H1 (cell line): ENCODE data around the gene MBOAT2. TPM values are rescaled to one million over a fixed set of nuclear protein-coding genes. Genes with fewer than 3 reads are reported as not detected.

Source experiments
- CTCF ChIA-PET: fragments of 300-600 bp; sonication (Branson Sonifier 250); formaldehyde crosslinking; loops from one replicate; lab custom pipeline; 2021; ENCODE audit not compliant: partially characterized antibody; lab: Charles Lee
- POLR2A ChIA-PET: fragments of 300-600 bp; sonication (Branson Sonifier 250); formaldehyde crosslinking; loops from one replicate; lab custom pipeline; 2021; ENCODE audit warnings: inconsistent platforms; ENCODE audit not compliant: partially characterized antibody; lab: Charles Lee
- DNase-seq, 2 experiments: peaks; one replicate each; pipeline versions ENCODE4 v3.0.0 to v3.0.0-alpha.2; 2010 to 2022; ENCODE audit warnings: low spot score in 2 of 2, low read depth in 1 of 2, mixed read lengths in 1 of 2
- FAIRE-seq: peaks from 2 replicates; lab custom pipeline; 2011; peaks lifted over from hg19 to GRCh38; lab: Jason Lieb, UNC
- H2AFZ ChIP-seq: 2 replicates; pipeline ENCODE4 v1.8.1; 2012; ENCODE audit warnings: low read length, inconsistent platforms
- H2AK5ac ChIP-seq: 2 replicates; pipeline ENCODE4 v1.6.1; 2013; ENCODE audit warnings: low read depth, low read length
- H2BK120ac ChIP-seq: replicated peaks from 2 replicates; pipeline ENCODE3; 2013; ENCODE audit warnings: low read depth, low read length, inconsistent platforms
- H2BK12ac ChIP-seq: 2 replicates; pipeline ENCODE4 v1.6.1; 2013; ENCODE audit warnings: low read depth, low read length
- H2BK15ac ChIP-seq: 2 replicates; pipeline ENCODE4 v1.6.1; 2013; ENCODE audit warnings: low read length
- H2BK20ac ChIP-seq: 2 replicates; pipeline ENCODE4 v1.6.1; 2013; ENCODE audit warnings: low read length
- H2BK5ac ChIP-seq: 2 replicates; pipeline ENCODE4 v1.6.1; 2013; ENCODE audit warnings: low read depth, low read length
- H3K14ac ChIP-seq: 2 replicates; pipeline ENCODE4 v1.6.1; 2013; ENCODE audit warnings: inconsistent platforms; ENCODE audit not compliant: insufficient read length
- H3K18ac ChIP-seq: 2 replicates; pipeline ENCODE4 v1.6.1; 2013; ENCODE audit warnings: low read length; ENCODE audit errors: extremely low read depth
- H3K23ac ChIP-seq: 2 replicates; pipeline ENCODE4 v1.6.1; 2013; ENCODE audit warnings: inconsistent platforms; ENCODE audit not compliant: insufficient read length
- H3K23me2 ChIP-seq: 2 replicates; pipeline ENCODE4 v1.6.1; 2013; ENCODE audit warnings: low read depth, low read length
- H3K27ac ChIP-seq: 2 replicates; pipeline ENCODE4 v1.6.1; 2011; ENCODE audit warnings: low read depth, low read length, inconsistent platforms
- H3K27me3 ChIP-seq, 4 experiments: replicated peaks in 1 of 4; 1 replicate in 1 of 4; 2 replicates in 3 of 4; pipeline versions ENCODE4 v1.6.1 to v1.8.1; 2011 to 2013; ENCODE audit warnings: low read length in 3 of 4, mild to moderate bottlenecking in 3 of 4, inconsistent platforms in 2 of 4, mixed read lengths in 2 of 4, moderate library complexity in 1 of 4; ENCODE audit not compliant: control insufficient read depth in 3 of 4, insufficient read depth in 3 of 4; ENCODE audit errors: extremely low read depth in 1 of 4
- H3K36me3 ChIP-seq, 4 experiments: 2 replicates each; pipeline versions ENCODE4 v1.6.1 to v1.8.1; 2011 to 2013; ENCODE audit warnings: mild to moderate bottlenecking in 4 of 4, low read length in 3 of 4, moderate library complexity in 2 of 4, control low read depth in 1 of 4, inconsistent platforms in 1 of 4; ENCODE audit not compliant: insufficient read depth in 4 of 4, control insufficient read depth in 2 of 4
- H3K4ac ChIP-seq: replicated peaks from 2 replicates; pipeline ENCODE3; 2013; ENCODE audit warnings: low read length, low read depth, mixed read lengths, inconsistent platforms; ENCODE audit not compliant: insufficient read length
- H3K4me1 ChIP-seq, 4 experiments: replicated peaks in 1 of 4; 1 replicate in 1 of 4; 2 replicates in 3 of 4; pipeline versions ENCODE4 v1.6.1 to v1.8.1; 2011 to 2013; ENCODE audit warnings: low read length in 3 of 4, inconsistent platforms in 2 of 4, mixed read lengths in 1 of 4; ENCODE audit not compliant: insufficient read depth in 4 of 4, control insufficient read depth in 3 of 4
- H3K4me2 ChIP-seq, 2 experiments: 2 replicates each; pipeline versions ENCODE4 v1.6.1 to v1.8.1; 2011 to 2013; ENCODE audit warnings: low read depth in 2 of 2, low read length in 2 of 2, control low read depth in 1 of 2, inconsistent platforms in 1 of 2, mild to moderate bottlenecking in 1 of 2; ENCODE audit not compliant: insufficient read depth in 1 of 2
- H3K4me3 ChIP-seq, 4 experiments: fragments of 200-600, 300-600 bp in 1 of 4; sonication (generic), shearing (Covaris generic), sonication (Bioruptor Twin) in 1 of 4; 2 replicates each; pipeline versions ENCODE4 v1.5.1 to v1.8.1; 2011 to 2016; ENCODE audit warnings: low read length in 4 of 4, low read depth in 3 of 4, control low read depth in 2 of 4, inconsistent platforms in 2 of 4, mild to moderate bottlenecking in 2 of 4, mixed read lengths in 1 of 4, moderate library complexity in 1 of 4; ENCODE audit not compliant: insufficient read depth in 2 of 4; ENCODE audit errors: extremely low read depth in 1 of 4
- H3K56ac ChIP-seq: replicated peaks from 2 replicates; pipeline ENCODE3; 2013; ENCODE audit warnings: low read depth, mild to moderate bottlenecking, mixed read lengths, low read length, inconsistent platforms; ENCODE audit not compliant: insufficient read length
- H3K79me1 ChIP-seq: 2 replicates; pipeline ENCODE4 v1.6.1; 2013; ENCODE audit warnings: low read depth, low read length, control low read depth
- H3K79me2 ChIP-seq, 2 experiments: 2 replicates each; pipeline versions ENCODE4 v1.6.1 to v1.8.1; 2012 to 2013; ENCODE audit warnings: low read length in 2 of 2, mild to moderate bottlenecking in 2 of 2, inconsistent platforms in 1 of 2; ENCODE audit not compliant: insufficient read depth in 2 of 2, control insufficient read depth in 1 of 2
- H3K9ac ChIP-seq, 4 experiments: replicated peaks in 1 of 4; 1 replicate in 1 of 4; 2 replicates in 3 of 4; pipeline versions ENCODE4 v1.6.1 to v1.8.1; 2011 to 2013; ENCODE audit warnings: low read depth in 3 of 4, low read length in 3 of 4, control low read depth in 2 of 4, mild to moderate bottlenecking in 2 of 4, moderate library complexity in 2 of 4, inconsistent platforms in 1 of 4; ENCODE audit errors: extremely low read depth in 1 of 4
- H3K9me3 ChIP-seq, 2 experiments: 2 replicates each; pipeline versions ENCODE4 v1.6.1 to v1.8.1; 2012 to 2013; ENCODE audit warnings: mild to moderate bottlenecking in 2 of 2, moderate library complexity in 2 of 2, control low read depth in 1 of 2, inconsistent platforms in 1 of 2, low read depth in 1 of 2, low read length in 1 of 2, mixed read lengths in 1 of 2; ENCODE audit not compliant: insufficient read depth in 2 of 2
- H4K20me1 ChIP-seq, 2 experiments: replicated peaks in 1 of 2; 2 replicates each; pipeline versions ENCODE3 to v1.8.1; 2011 to 2013; ENCODE audit warnings: inconsistent platforms in 2 of 2, low read length in 2 of 2, mild to moderate bottlenecking in 1 of 2; ENCODE audit not compliant: insufficient read depth in 2 of 2, control insufficient read depth in 1 of 2
- H4K5ac ChIP-seq: 2 replicates; pipeline ENCODE4 v1.6.1; 2013; ENCODE audit warnings: low read length, low read depth, mixed read lengths, inconsistent platforms; ENCODE audit not compliant: insufficient read length
- H4K8ac ChIP-seq: 2 replicates; pipeline ENCODE4 v1.8.0; 2013; ENCODE audit warnings: mild to moderate bottlenecking, moderate library complexity, low read length, inconsistent platforms; ENCODE audit not compliant: insufficient read depth; ENCODE audit errors: extremely low read depth
- H4K91ac ChIP-seq: replicated peaks from 2 replicates; pipeline ENCODE3; 2013; ENCODE audit warnings: low read length, mixed read lengths, inconsistent platforms; ENCODE audit not compliant: insufficient read length
- CEBPB ChIP-seq: IDR thresholded peaks from 2 replicates; pipeline ENCODE4 v1.6.1; 2012; ENCODE audit warnings: low read depth, low read length
- CTBP2 ChIP-seq: IDR thresholded peaks from 2 replicates; pipeline ENCODE4 v1.7.0; 2011; ENCODE audit warnings: borderline replicate concordance, mild to moderate bottlenecking, moderate library complexity, mixed read lengths, low read length; ENCODE audit not compliant: insufficient read depth, insufficient read length
- EGR1 ChIP-seq: IDR thresholded peaks from 2 replicates; pipeline ENCODE4 v1.6.1; 2011; ENCODE audit warnings: low read depth, low read length, borderline replicate concordance
- KDM1A ChIP-seq: fragments of 200-600, 300-600 bp; sonication (generic); IDR thresholded peaks from 2 replicates; pipeline ENCODE4 v1.7.1; 2016; ENCODE audit warnings: mild to moderate bottlenecking, low read length, borderline replicate concordance
- KDM4A ChIP-seq: IDR thresholded peaks from one replicate; pipeline ENCODE4 v1.7.1; 2012; ENCODE audit warnings: low read depth, mild to moderate bottlenecking, moderate library complexity, low read length, inconsistent platforms; ENCODE audit not compliant: severe bottlenecking
- POU5F1 ChIP-seq: IDR thresholded peaks from 2 replicates; pipeline ENCODE4 v1.6.1; 2011; ENCODE audit warnings: low read depth, mild to moderate bottlenecking, low read length, moderate library complexity
- RAD21 ChIP-seq, 2 experiments: IDR thresholded peaks in 1 of 2; conservative IDR thresholded peaks in 1 of 2; 2 replicates each; pipeline ENCODE4 v1.6.1; 2011; ENCODE audit warnings: low read depth in 2 of 2, low read length in 2 of 2, improper control_type of control experiment in 1 of 2, inconsistent platforms in 1 of 2, mild to moderate bottlenecking in 1 of 2, moderate library complexity in 1 of 2
- SIN3A ChIP-seq, 2 experiments: IDR thresholded peaks in 1 of 2; conservative IDR thresholded peaks in 1 of 2; 2 replicates each; pipeline ENCODE4 v1.6.1; 2011 to 2012; ENCODE audit warnings: low read length in 2 of 2, improper control_type of control experiment in 1 of 2, low read depth in 1 of 2, mild to moderate bottlenecking in 1 of 2
- TBP ChIP-seq: IDR thresholded peaks from 2 replicates; pipeline ENCODE4 v1.6.1; 2011; ENCODE audit warnings: low read depth, low read length, improper control_type of control experiment
- ZNF274 ChIP-seq: IDR thresholded peaks from 2 replicates; pipeline ENCODE4 v1.7.0; 2012; ENCODE audit warnings: low read length, borderline replicate concordance; ENCODE audit errors: extremely low read depth
- WGBS, 2 experiments: shearing (Covaris generic) in 1 of 2; methylation state at CpG; one replicate each; pipeline versions ENCODE4 v1.1.6 to v1.1.7; 2013 to 2015; ENCODE audit warnings: low lambda C conversion rate in 2 of 2, mixed read lengths in 2 of 2, inconsistent platforms in 1 of 2, low coverage in 1 of 2, missing lambda C conversion rate in 1 of 2; ENCODE audit not compliant: insufficient replicate concordance in 2 of 2, insufficient coverage in 1 of 2, insufficient read length in 1 of 2; ENCODE audit errors: extremely low coverage in 1 of 2, missing lambda C conversion rate in 1 of 2; 5-methylcytosine and 5-hydroxymethylcytosine counted together
- polyA plus RNA-seq, 7 experiments: library from polyadenylated mRNA; depleted of rRNA in 3 of 7; stranded (reverse) in 5 of 7; unstranded in 2 of 7; fragments of >200 nt in 5 of 7; fragments of 200-250 nt in 2 of 7; gene quantifications; 1 replicate in 5 of 7; 2 replicates in 1 of 7; 4 replicates in 1 of 7; pipeline versions ENCODE4 v1.2.1 to v1.2.3, GENCODE V29; 2011 to 2013; ENCODE audit warnings: missing spikeins in 2 of 7, mixed read lengths in 2 of 7
- total RNA-seq: library from RNA; stranded (reverse); fragmentation: NEBNext Ultra II Directional; extraction: Animal tissue kit (Norgen Biotek cat#: 25700); gene quantifications from 2 replicates; pipeline ENCODE4 v1.2.1, GENCODE V29; 2021
- TF ChIP-seq, protein P1 (sequence below): IDR thresholded peaks from 2 replicates; pipeline ENCODE4 v1.6.1; 2011; ENCODE audit warnings: low read length, improper control_type of control experiment

Gene MBOAT2
- total and polyA plus RNA-seq, 2 of the 8 experiments (the other 6 are each of a cell fraction or from before 2014, with no cell fraction given), result 11.2 to 23.4 TPM

DNA sequence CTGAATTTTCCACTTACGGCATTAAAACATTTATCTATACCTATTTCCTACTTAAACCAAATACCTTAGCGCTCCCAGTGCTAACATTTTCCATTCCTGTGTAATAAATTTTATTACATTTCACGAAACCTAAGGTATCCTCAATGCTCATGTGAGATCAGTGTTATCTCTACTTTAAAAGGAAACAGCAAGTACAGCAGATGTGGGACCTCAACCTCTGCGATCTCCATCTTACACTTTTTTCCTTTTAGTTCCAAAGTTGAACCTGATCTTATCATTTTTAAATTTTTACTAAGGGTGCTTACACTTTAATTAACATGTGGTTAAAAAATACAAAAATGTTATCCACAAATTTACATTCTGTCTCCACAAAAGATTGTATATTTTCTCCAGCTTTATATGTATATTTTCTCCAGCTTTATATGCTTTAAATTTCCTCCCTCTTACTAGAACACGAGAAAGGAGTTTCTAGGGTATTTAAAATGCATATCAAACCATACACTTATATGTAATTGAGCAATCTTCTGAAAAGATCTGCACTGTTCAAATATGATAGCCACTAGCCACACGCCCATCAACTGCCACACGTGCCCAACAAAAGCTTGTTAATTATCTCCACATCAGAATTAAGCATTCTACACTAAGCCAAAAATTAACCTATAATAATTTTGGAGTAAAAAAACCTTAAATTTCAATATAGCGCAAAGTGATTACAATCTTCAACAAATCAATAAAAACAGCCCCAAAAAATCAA is 38.1 kb downstream of the MBOAT2 start:
- H4K20me1 ChIP-seq, result no peaks in the 10 kb centered on the region
- POLR2A ChIA-PET, result no interaction called here
- TF ChIP-seq TBP (no peak), POU5F1 (no peak), ZNF274 (no peak), KDM4A (no peak), EGR1 (no peak), KDM1A (no peak), CEBPB (no peak), SIN3A (conservative IDR thresholded peaks at IDR 0.05 in 1 of 2, IDR thresholded peaks at IDR 0.05 in 1 of 2; ENCODE audit: low read depth in 1 of 2, low read length in 2 of 2) (no peak), CTBP2 (no peak), RAD21 (IDR thresholded peaks at IDR 0.05 in 1 of 2, conservative IDR thresholded peaks at IDR 0.05 in 1 of 2; ENCODE audit: low read depth in 2 of 2, low read length in 2 of 2) (no peak)
- TF ChIP-seq, protein P1, sequence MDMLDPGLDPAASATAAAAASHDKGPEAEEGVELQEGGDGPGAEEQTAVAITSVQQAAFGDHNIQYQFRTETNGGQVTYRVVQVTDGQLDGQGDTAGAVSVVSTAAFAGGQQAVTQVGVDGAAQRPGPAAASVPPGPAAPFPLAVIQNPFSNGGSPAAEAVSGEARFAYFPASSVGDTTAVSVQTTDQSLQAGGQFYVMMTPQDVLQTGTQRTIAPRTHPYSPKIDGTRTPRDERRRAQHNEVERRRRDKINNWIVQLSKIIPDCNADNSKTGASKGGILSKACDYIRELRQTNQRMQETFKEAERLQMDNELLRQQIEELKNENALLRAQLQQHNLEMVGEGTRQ, result no peak

More for the DNA sequence above, 38.1 kb downstream of the MBOAT2 start:
- no peak overlapping the region for H3K9ac ChIP-seq
- H3K18ac ChIP-seq, result no peak overlapping the region
- no peak overlapping the region for H4K91ac ChIP-seq
- no peak overlapping the region for H2BK20ac ChIP-seq
- WGBS, 2 experiments, result 90 to 100% methylated on average over 2 to 8 of the region's 8 CpGs
- no peak overlapping the region for H3K27ac ChIP-seq
- H3K23me2 ChIP-seq, result 0 out of 2 replicates have a peak, but pooled peaks cover 1% of the 10 kb centered on the region
- no peak overlapping the region for H3K14ac ChIP-seq
- no peak overlapping the region for H4K8ac ChIP-seq
- peaks cover 0 to 26% of the 10 kb centered on the region in 2 experiments; a peak in 2 of 4 replicates for H3K79me2 ChIP-seq
- no peak overlapping the region for H2BK12ac ChIP-seq
- no peaks in the 10 kb centered on the region; the same call in 1 of the 2 replicates for H3K79me1 ChIP-seq
- no peaks in the 10 kb centered on the region for H3K36me3 ChIP-seq
- no peak overlapping the region for H2AK5ac ChIP-seq
- CTCF ChIA-PET, result no interaction called here
- no peak overlapping the region for H2BK120ac ChIP-seq
- H2BK15ac ChIP-seq, result no peak overlapping the region
- DNase-seq (no peak), FAIRE-seq (no peak)
- no peak overlapping the region for H4K5ac ChIP-seq
- no peak overlapping the region for H2BK5ac ChIP-seq
- no peak overlapping the region for H3K4me2 ChIP-seq
- no peak overlapping the region for H3K23ac ChIP-seq
- H3K4ac ChIP-seq, result no peak overlapping the region
- H3K4me3 ChIP-seq, result no peak overlapping the region
- no peak overlapping the region for H3K56ac ChIP-seq
- H3K4me1 ChIP-seq, result no peaks in the 10 kb centered on the region
- no peak overlapping the region for H2AFZ ChIP-seq
- no peaks in the 10 kb centered on the region for H3K27me3 ChIP-seq
- no peaks in the 10 kb centered on the region for H3K9me3 ChIP-seq
